Upper lobe of right lung (tissue), 1 donor: ENCODE results near the gene FBXL16. TPM values are rescaled to one million over a fixed set of nuclear protein-coding genes. Genes with fewer than 3 reads are reported as not detected.
A peak's percentile ranks its signal among the peaks of the same experiment; 100 is the strongest.

Source experiments
- ATAC-seq: fragments of 200-7000 bp; cut with Tn5 transposase; one replicate; pipeline ENCODE4 v1.9.1; 2020; ENCODE audit warnings: mild to moderate bottlenecking, moderate library complexity
- DNase-seq: peaks from one replicate; pipeline ENCODE4 v3.0.0-alpha.2; 2020
- H3K27ac ChIP-seq: fragments of 200-600 bp; one replicate; pipeline ENCODE4 v1.8.0; 2022
- H3K27me3 ChIP-seq: fragments of 200-600 bp; one replicate; pipeline ENCODE4 v1.8.0; 2022; ENCODE audit warnings: mild to moderate bottlenecking
- H3K36me3 ChIP-seq: fragments of 200-600 bp; one replicate; pipeline ENCODE4 v1.8.0; 2022
- H3K4me1 ChIP-seq: fragments of 200-600 bp; one replicate; pipeline ENCODE4 v1.8.0; 2022
- H3K4me3 ChIP-seq: fragments of 200-600 bp; one replicate; pipeline ENCODE4 v1.8.0; 2022; ENCODE audit warnings: mild to moderate bottlenecking
- H3K9me3 ChIP-seq: fragments of 200-600 bp; one replicate; pipeline ENCODE4 v1.8.0; 2022
- intact Hi-C: fragments of 100-400 bp; cut with DNase I; formaldehyde crosslinking; loops from one replicate; pipeline ENCODE4 v1.11.0; 2022
- total RNA-seq: library from RNA; stranded (reverse); fragmentation: NEBNext Ultra II Directional; extraction: Animal tissue kit (Norgen Biotek cat#: 25700); gene quantifications from one replicate; pipeline ENCODE4 v1.2.1, GENCODE V29; 2021
- TF ChIP-seq, protein P1 (sequence below): fragments of 200-600 bp; IDR thresholded peaks from one replicate; pipeline ENCODE4 v1.8.0; 2022; ENCODE audit warnings: antibody characterized with exemption
- donor health status: DM: no; HTN: yes; CAD: no; lungs with severe emphysema.

Gene FBXL16
- total RNA-seq, 1 donor from 2014 or later = 3.6 TPM

GRCh38 chr16:657487-657886, 48.1 kb downstream of the FBXL16 start:
- no peaks in the 10 kb centered on the region for H3K9me3 ChIP-seq
- peaks cover 3% of the 10 kb centered on the region for H3K4me1 ChIP-seq
- intact Hi-C loops = no loop called here
- no peaks in the 10 kb centered on the region for H3K27me3 ChIP-seq
- DNase-seq = no peak
- TF ChIP-seq, protein P1, sequence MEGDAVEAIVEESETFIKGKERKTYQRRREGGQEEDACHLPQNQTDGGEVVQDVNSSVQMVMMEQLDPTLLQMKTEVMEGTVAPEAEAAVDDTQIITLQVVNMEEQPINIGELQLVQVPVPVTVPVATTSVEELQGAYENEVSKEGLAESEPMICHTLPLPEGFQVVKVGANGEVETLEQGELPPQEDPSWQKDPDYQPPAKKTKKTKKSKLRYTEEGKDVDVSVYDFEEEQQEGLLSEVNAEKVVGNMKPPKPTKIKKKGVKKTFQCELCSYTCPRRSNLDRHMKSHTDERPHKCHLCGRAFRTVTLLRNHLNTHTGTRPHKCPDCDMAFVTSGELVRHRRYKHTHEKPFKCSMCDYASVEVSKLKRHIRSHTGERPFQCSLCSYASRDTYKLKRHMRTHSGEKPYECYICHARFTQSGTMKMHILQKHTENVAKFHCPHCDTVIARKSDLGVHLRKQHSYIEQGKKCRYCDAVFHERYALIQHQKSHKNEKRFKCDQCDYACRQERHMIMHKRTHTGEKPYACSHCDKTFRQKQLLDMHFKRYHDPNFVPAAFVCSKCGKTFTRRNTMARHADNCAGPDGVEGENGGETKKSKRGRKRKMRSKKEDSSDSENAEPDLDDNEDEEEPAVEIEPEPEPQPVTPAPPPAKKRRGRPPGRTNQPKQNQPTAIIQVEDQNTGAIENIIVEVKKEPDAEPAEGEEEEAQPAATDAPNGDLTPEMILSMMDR = no peak
- no peak overlapping the region for H3K27ac ChIP-seq
- no peak overlapping the region for H3K4me3 ChIP-seq
- ATAC-seq = no peak
- H3K36me3 ChIP-seq = no peaks in the 10 kb centered on the region

- no peaks in the 10 kb centered on the region for H3K9me3 ChIP-seq
- H3K4me1 ChIP-seq = peaks cover 8% of the 10 kb centered on the region
- no peak overlapping the region for H3K4me3 ChIP-seq
- TF ChIP-seq, protein P1 = no peak
- H3K27me3 ChIP-seq = no peaks in the 10 kb centered on the region
- intact Hi-C loops = no loop called here
- DNase-seq = no peak
- no peaks in the 10 kb centered on the region for H3K36me3 ChIP-seq
- ATAC-seq = no peak
- no peak overlapping the region for H3K27ac ChIP-seq
These were observed 51.6 kb downstream of the FBXL16 start for GRCh38 chr16:654034-654433.

GRCh38 chr16:652454-653305, 52.9 kb downstream of the FBXL16 start:
- Histone ChIP-seq H3K27ac (no peak overlapping the region), H3K36me3 (no peaks in the 10 kb centered on the region), H3K4me1 (peaks cover 16% of the 10 kb centered on the region), H3K9me3 (no peaks in the 10 kb centered on the region), H3K4me3 (no peak overlapping the region), H3K27me3 (no peaks in the 10 kb centered on the region)
- TF ChIP-seq, protein P1 = no peak
- DNase-seq = no peak
- intact Hi-C loops = no loop called here
- no peak for ATAC-seq

DNA sequence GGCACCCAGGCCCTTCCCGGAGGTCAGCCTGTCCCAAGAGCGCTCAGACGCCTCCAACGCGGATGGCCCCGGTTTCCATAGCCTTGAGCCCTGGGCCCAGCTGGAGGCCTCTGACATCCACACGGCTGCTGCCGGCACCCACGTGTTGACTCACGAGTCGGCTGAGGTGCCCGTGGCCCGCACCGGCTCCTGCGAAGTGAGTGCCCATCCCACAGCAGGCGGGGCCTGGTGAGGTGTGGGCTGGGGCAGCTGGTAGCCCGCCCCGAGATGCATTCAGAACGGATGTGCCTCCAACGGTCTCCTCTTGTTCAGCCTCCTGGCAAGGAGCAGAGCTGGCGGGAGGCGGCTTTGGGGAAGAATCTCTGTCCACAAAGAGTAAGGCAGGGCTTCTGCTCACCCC, 53.8 kb downstream of the FBXL16 start:
- TF ChIP-seq, protein P1 = no peak
- intact Hi-C loops = no loop called here
- Histone ChIP-seq H3K9me3 (no peaks in the 10 kb centered on the region), H3K4me1 (peaks cover 20% of the 10 kb centered on the region), H3K27me3 (no peaks in the 10 kb centered on the region), H3K4me3 (no peak overlapping the region), H3K27ac (no peak overlapping the region), H3K36me3 (no peaks in the 10 kb centered on the region)
- DNase-seq = no peak
- ATAC-seq = no peak

GRCh38 chr16:649631-650030, 56.0 kb downstream of the FBXL16 start:
- TF ChIP-seq, protein P1 = no peak
- ATAC-seq = peak; percentile 0
- Histone ChIP-seq H3K27ac (peak overlapping the region; percentile 93), H3K36me3 (no peaks in the 10 kb centered on the region), H3K27me3 (no peaks in the 10 kb centered on the region), H3K9me3 (no peaks in the 10 kb centered on the region), H3K4me1 (peaks cover 31% of the 10 kb centered on the region), H3K4me3 (peak overlapping the region; percentile 85)
- no peak for DNase-seq
- intact Hi-C loops = no loop called here
